Common myeloid progenitor, CD34-positive (primary cell): Measurements from ENCODE around the gene VPS8.
A peak's percentile ranks its signal among the peaks of the same experiment; 100 is the strongest.

ENCODE experiments used
- CTCF ChIA-PET: fragments of 350-600 bp; sonication (Branson Sonifier 250); formaldehyde crosslinking; loops from one replicate; lab custom pipeline; 2021; ENCODE audit warnings: antibody characterized with exemption; lab: Charles Lee
- POLR2A ChIA-PET: fragments of 350-600 bp; sonication (Branson Sonifier 250); formaldehyde crosslinking; loops from one replicate; lab custom pipeline; 2021; ENCODE audit warnings: antibody characterized with exemption; lab: Charles Lee
- DNase-seq, 3 donors: peaks; one replicate each; pipeline versions ENCODE4 v3.0.0 to v3.0.0-alpha.2; 2013
- H3K27ac ChIP-seq, 2 experiments: 1 replicate in 1 of 2; 2 replicates in 1 of 2; pipeline ENCODE4 v1.7.0; 2013; ENCODE audit warnings: inconsistent platforms in 2 of 2, low read length in 2 of 2, mild to moderate bottlenecking in 2 of 2, low read depth in 1 of 2, moderate library complexity in 1 of 2; ENCODE audit not compliant: severe bottlenecking in 2 of 2, insufficient read depth in 1 of 2, poor library complexity in 1 of 2
- H3K27me3 ChIP-seq, 5 experiments: replicated peaks in 2 of 5; 1 replicate in 3 of 5; 2 replicates in 2 of 5; pipeline versions ENCODE4 v1.6.1 to v1.7.0; 2013; ENCODE audit warnings: low read length in 4 of 5, mild to moderate bottlenecking in 2 of 5, moderate library complexity in 2 of 5, inconsistent platforms in 1 of 5; ENCODE audit not compliant: insufficient read depth in 5 of 5, control insufficient read depth in 4 of 5
- H3K36me3 ChIP-seq, 4 experiments: 1 replicate in 2 of 4; 2 replicates in 2 of 4; pipeline versions ENCODE4 v1.6.1 to v1.7.0; 2013; ENCODE audit warnings: low read length in 3 of 4, control low read depth in 1 of 4, mild to moderate bottlenecking in 1 of 4; ENCODE audit not compliant: control insufficient read depth in 4 of 4, insufficient read depth in 4 of 4
- H3K4me1 ChIP-seq, 4 experiments: 1 replicate in 3 of 4; 2 replicates in 1 of 4; pipeline versions ENCODE4 v1.6.1 to v1.7.1; 2013; ENCODE audit warnings: low read length in 3 of 4, mild to moderate bottlenecking in 3 of 4, control low read depth in 1 of 4, inconsistent platforms in 1 of 4, moderate library complexity in 1 of 4; ENCODE audit not compliant: control insufficient read depth in 4 of 4, insufficient read depth in 4 of 4; ENCODE audit errors: control extremely low read depth in 1 of 4
- H3K4me3 ChIP-seq, 7 experiments: 1 replicate in 4 of 7; 2 replicates in 3 of 7; pipeline versions ENCODE4 v1.5.1 to v1.7.0; 2013; ENCODE audit warnings: mild to moderate bottlenecking in 7 of 7, low read length in 6 of 7, moderate library complexity in 6 of 7, inconsistent platforms in 2 of 7, low read depth in 2 of 7, control low read depth in 1 of 7; ENCODE audit not compliant: insufficient read depth in 4 of 7, control insufficient read depth in 1 of 7; ENCODE audit errors: extremely low read depth in 1 of 7
- H3K9me3 ChIP-seq, 5 experiments: 1 replicate in 4 of 5; 2 replicates in 1 of 5; pipeline versions ENCODE4 v1.6.1 to v1.7.1; 2013; ENCODE audit warnings: low read length in 4 of 5, mild to moderate bottlenecking in 2 of 5, inconsistent platforms in 1 of 5, low read depth in 1 of 5, moderate library complexity in 1 of 5; ENCODE audit not compliant: control insufficient read depth in 4 of 5, insufficient read depth in 2 of 5; ENCODE audit errors: control extremely low read depth in 1 of 5
- WGBS: methylation state at CpG from one replicate; pipeline ENCODE4 v1.1.5; 2013; ENCODE audit not compliant: insufficient coverage; 5-methylcytosine and 5-hydroxymethylcytosine counted together

Gene VPS8

DNA sequence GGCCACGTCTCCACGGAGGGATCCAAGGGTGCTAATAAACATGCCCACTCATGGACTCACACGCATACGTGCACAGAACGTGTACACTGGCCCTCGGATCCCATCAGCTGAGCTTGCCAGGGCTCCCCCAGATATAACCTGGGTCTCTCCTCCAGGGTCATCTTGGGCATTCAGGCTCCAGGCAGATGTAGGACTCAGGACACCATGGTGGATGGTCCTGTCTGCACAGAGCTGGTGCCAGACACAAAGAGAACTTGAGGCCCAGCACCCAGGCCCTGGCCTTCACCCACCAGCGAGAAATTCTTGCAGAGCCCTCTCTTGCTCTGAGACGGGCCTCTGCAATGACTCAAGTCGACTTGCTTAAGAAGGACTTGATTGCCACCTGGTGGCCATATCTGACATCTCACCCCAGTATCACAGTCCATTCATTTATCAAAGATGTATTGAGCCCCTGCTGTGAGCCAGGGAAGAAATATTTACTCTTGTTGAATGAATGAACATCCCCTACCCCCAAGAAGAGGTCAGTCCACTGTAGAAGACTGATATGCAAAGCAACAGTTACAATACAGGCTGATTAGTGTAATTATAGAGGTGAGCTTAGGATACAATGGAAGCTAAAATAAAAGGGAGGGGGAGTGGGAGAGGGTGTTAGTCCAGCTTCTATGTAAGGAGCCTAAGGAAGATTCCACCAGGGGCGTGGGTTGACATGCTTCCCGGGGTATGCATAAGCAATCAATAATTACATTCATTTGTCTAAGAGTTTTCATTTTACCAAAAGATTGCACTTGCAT lies 34.2 kb upstream of the VPS8 start:
- DNase-seq: peak; percentile 94 to 97 (median 96)
- ChIA-PET CTCF (interaction anchor here (0.8 to 3.6 kb wide), 37 partner anchors 9 to 406 kb away, joined by 3 to 19 read pairs (median 4); no protein-coding TSS in a partner anchor), POLR2A (interaction anchor here (2.6 kb wide), 1 partner anchor 217 kb away, joined by 12 read pairs; the partner anchor contains the start of gene EPHB3)
- Histone ChIP-seq H3K36me3 (no peaks in the 10 kb centered on the region), H3K9me3 (no peaks in the 10 kb centered on the region), H3K4me1 (peaks cover 0 to 11% (median 2%) of the 10 kb centered on the region in 4 experiments), H3K27me3 (peaks cover 0 to 3% (median 0%) of the 10 kb centered on the region in 5 experiments), H3K27ac (no peak overlapping the region), H3K4me3 (no peak overlapping the region)
- 61% methylated on average over 9 of the region's 11 CpGs for WGBS

DNA sequence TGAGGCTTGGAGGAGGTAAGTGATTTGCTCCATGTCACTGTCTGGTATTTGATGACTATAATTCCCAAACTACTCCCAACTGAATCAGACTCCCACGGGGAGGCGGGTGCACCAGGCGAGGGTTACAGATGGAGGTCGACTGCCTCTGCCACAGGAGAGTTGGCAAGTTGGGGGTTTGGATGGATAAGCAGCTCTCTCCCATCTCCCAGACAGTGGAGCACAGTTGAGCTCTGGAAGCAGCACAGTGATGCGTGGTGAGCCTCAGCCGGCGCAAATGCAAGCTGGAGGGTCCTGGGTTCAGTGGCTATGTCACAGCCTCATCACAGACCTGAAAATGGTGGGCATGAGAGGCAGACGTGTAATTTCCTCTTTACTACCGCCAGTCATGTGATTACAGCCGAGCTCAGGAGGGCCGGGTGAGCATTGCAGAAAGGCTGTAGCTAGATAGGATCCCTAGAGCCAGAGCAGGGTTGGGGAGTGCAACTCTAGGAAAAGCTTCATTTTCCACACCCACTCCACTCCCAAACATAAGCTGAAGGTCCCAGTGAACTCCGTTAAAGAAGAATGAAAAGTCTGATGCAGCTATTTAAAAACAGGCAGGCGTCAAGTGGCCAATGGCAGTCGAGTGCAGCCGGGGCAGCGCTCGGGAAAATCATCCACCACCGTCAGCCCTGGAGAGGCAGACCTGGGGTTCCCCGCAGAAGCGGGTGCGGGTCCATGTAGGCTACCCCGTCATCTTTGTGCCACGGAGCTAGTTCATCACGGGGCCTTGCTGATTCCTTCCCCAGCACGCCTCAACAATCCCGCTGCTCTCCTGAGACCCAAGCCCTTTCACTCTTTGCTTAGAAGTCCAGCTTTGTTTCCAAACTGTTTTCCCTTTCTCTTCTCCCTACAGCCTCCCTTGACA lies 33.3 kb upstream of the VPS8 start:
- Histone ChIP-seq H3K4me3 (no peak overlapping the region), H3K27ac (no peak overlapping the region), H3K9me3 (no peaks in the 10 kb centered on the region), H3K36me3 (no peaks in the 10 kb centered on the region), H3K27me3 (peaks cover 0 to 3% (median 0%) of the 10 kb centered on the region in 5 experiments), H3K4me1 (peaks cover 0 to 11% (median 2%) of the 10 kb centered on the region in 4 experiments)
- DNase-seq: peak in 2 of 3 donors; percentile 39 to 58
- ChIA-PET CTCF (interaction anchor here (0.5 to 3.6 kb wide), 33 partner anchors 8 to 407 kb away, joined by 3 to 19 read pairs (median 5); no protein-coding TSS in a partner anchor), POLR2A (interaction anchor here (2.6 kb wide), 1 partner anchor 218 kb away, joined by 12 read pairs; the partner anchor contains the start of gene EPHB3)
- WGBS: 90% methylated on average over 18 of the region's 26 CpGs

DNA sequence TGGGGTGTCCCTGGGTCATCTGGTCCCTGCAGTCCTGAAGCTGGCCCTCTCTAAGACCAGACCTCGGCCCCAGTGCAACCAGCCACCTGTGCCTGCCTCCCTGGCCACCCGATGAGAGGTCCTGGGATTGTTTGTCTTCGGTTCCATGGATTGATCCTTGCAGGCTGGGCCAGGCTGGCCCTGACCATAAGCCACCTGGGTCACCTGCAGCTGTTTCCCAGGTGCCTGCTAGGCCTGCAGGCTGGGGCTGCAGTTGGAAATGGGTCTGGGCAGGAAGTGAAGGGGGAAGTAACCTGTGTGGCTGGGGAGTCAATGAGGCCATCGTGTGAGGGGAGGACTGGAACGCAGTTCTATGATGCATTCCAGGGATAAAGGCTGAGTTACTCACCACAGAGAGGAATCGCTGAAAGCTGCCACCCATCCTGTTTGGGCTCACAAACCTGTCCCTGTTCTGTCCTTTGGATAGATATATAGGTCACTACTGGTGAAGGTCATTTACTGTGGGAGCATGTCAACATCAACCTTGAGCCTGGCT lies 30.9 kb upstream of the VPS8 start:
- Histone ChIP-seq H3K9me3 (no peaks in the 10 kb centered on the region), H3K27ac (no peak overlapping the region), H3K4me1 (peaks cover 11 to 29% (median 19%) of the 10 kb centered on the region in 4 experiments), H3K27me3 (no peaks in the 10 kb centered on the region), H3K4me3 (no peak overlapping the region), H3K36me3 (no peaks in the 10 kb centered on the region)
- DNase-seq: no peak
- ChIA-PET POLR2A (no interaction called here), CTCF (interaction anchor here (2.1 kb wide), 1 partner anchor 23 kb away, joined by 10 read pairs; no protein-coding TSS in a partner anchor)
- WGBS: 80% methylated on average over 5 of the region's 6 CpGs

DNA sequence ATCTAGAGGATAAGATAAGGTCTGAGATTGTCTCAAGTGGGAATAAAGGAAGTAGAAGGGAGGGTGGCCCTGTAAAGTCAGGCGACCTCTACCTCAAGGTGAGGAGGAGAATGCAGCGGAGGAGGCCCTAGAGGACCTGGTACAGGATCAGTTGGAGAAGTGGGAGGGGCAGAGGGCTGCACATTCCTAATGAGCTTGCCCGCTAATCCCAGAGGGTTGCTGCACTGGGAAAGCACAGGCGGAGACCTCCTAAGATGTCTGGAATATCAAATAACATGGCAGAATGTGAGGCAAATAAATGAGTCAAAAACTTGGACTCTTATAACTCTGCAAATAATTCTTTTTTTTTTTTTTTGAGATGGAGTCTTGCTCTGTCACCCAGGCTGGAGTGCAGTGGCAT lies 30.2 kb upstream of the VPS8 start:
- WGBS: 93% methylated on average over 3 of the region's 4 CpGs
- ChIA-PET CTCF (interaction anchor here (1.5 kb wide), 1 partner anchor 10 kb away, joined by 3 read pairs; no protein-coding TSS in a partner anchor), POLR2A (no interaction called here)
- no peak for DNase-seq
- Histone ChIP-seq H3K27me3 (no peaks in the 10 kb centered on the region), H3K9me3 (no peaks in the 10 kb centered on the region), H3K36me3 (no peaks in the 10 kb centered on the region), H3K27ac (no peak overlapping the region), H3K4me3 (no peak overlapping the region), H3K4me1 (peaks cover 13 to 36% (median 26%) of the 10 kb centered on the region in 4 experiments)

DNA sequence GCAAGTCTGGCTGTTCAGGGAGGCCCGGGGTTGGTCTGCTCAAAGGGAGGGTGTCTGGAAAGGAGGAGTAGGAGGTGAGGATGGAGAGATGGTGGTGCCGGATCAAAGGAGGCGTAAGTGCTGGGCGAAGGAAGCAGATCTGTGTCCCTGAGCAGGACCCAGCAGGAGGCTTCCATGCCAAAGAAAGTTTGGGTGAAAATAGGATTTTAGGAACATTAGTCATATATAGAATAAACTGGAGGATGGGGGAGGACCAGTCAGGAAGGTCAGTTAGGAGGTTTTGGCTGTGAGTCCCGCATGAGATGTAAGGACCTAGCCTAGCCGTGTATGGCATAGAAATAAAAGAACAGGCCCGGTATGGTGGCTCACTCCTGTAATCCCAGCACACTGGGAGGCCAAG lies 28.6 kb upstream of the VPS8 start:
- 99% methylated on average over 7 of the region's 7 CpGs for WGBS
- CTCF ChIA-PET: interaction anchor here (1.1 to 4.4 kb wide), 4 partner anchors 12 to 56 kb away, joined by 3 to 47 read pairs (median 3); no protein-coding TSS in a partner anchor
- H3K4me1 ChIP-seq: peaks cover 17 to 42% (median 31%) of the 10 kb centered on the region in 4 experiments
- H3K4me3 ChIP-seq: no peak overlapping the region
- no peaks in the 10 kb centered on the region for H3K9me3 ChIP-seq
- DNase-seq: no peak
- no peaks in the 10 kb centered on the region for H3K27me3 ChIP-seq
- H3K27ac ChIP-seq: no peak overlapping the region
- POLR2A ChIA-PET: no interaction called here
- H3K36me3 ChIP-seq: no peaks in the 10 kb centered on the region

DNA sequence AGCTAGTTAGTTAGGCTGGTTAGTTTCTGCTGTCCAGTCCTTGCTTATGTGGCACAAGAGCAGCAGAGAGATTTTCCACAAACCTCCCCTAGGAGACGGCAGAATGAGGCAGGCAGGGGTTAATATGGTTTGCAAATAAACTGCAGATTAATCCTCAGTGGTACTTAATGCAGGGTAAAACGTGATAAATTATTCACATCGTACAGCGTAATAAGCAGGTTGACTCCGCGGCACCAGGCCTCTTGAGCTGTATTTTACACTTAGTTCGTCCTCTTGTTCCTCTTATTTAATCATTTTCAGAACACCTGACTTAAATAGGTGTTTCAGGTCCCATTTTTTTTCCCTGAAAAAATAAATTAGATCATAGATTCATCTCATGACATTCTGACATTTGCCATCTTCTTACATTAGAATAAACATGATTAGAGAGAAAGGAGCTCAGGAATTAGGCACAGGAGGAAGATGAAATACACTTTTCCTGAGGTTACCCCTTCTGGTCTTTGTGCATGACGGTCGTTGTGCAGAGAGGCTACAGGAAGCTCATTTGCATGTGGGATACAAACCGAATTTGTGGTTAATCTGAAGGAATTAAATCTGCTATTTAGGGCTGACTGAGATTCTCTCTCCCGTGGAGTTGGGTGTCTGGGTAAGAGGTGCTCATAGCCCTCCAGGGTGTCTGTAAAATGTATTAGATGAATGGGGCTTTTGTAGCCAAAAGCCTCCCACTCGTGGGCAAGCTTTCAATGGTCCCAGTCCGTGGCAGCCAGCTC lies 27.1 kb upstream of the VPS8 start:
- no peaks in the 10 kb centered on the region for H3K27me3 ChIP-seq

More for the DNA sequence above, 27.1 kb upstream of the VPS8 start:
- H3K36me3 ChIP-seq: no peaks in the 10 kb centered on the region
- 47% methylated on average over 12 of the region's 13 CpGs for WGBS
- ChIA-PET POLR2A (interaction anchor here (1.0 kb wide), 1 partner anchor 17 kb away, joined by 4 read pairs; no protein-coding TSS in a partner anchor), CTCF (interaction anchor here (0.7 to 4.4 kb wide), 9 partner anchors 10 to 316 kb away, joined by 3 to 47 read pairs (median 3); no protein-coding TSS in a partner anchor)
- no peak overlapping the region for H3K27ac ChIP-seq
- peaks cover 17 to 44% (median 29%) of the 10 kb centered on the region in 4 experiments for H3K4me1 ChIP-seq
- H3K9me3 ChIP-seq: no peaks in the 10 kb centered on the region
- no peak overlapping the region for H3K4me3 ChIP-seq
- peak in 2 of 3 donors; percentile 45 to 59 for DNase-seq
